ENCODE data around the gene ZSWIM4.
A peak's percentile ranks its signal among the peaks of the same experiment; 100 is the strongest.

The ZSWIM4 gene

DNA sequence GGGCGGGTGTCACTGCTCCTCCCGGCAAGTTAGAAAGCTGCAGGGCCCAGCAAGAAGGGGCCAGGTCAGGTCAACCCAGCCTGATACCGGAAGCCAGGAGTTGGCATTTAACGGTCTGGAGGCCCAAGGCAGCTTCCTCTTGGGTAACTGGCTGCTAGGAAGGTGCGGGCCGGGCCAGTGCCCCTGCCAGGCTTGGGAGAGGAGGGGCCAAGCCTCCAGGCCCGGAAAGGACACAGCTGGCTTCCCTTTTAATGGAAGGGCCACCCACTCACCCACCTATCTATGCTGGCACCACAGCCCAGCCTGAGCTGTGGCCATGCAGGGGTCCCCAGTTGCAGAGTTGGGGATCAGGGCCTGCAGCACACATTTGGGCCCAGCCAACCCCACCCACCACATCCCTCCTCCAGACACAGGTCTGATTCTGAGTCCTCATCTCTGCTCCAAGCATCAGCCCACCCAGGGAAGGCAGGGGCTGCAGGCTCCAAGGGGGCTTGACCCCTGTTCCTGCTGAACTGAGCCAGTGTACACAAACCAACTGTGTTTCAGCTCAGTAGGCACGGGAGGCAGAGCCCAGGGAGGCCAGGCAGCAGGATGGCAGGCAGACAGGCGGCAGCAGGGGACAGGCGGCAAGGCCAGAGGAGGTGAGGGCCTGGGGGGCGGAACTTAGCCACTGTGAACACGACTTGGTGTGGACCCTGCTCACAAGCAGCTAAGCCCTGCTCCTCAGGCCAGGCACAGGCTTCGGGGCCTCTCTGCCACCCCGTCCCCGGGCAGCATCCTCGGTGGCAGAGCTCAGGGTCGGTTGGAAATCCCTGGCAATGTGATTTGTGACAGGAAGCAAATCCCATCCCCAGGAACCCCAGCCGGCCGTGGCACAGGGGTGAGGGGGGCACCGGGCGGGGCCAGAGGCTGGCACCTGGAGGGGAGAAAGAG is 40.8 kb downstream of the ZSWIM4 start:
- ATAC-seq, result no peak

DNA sequence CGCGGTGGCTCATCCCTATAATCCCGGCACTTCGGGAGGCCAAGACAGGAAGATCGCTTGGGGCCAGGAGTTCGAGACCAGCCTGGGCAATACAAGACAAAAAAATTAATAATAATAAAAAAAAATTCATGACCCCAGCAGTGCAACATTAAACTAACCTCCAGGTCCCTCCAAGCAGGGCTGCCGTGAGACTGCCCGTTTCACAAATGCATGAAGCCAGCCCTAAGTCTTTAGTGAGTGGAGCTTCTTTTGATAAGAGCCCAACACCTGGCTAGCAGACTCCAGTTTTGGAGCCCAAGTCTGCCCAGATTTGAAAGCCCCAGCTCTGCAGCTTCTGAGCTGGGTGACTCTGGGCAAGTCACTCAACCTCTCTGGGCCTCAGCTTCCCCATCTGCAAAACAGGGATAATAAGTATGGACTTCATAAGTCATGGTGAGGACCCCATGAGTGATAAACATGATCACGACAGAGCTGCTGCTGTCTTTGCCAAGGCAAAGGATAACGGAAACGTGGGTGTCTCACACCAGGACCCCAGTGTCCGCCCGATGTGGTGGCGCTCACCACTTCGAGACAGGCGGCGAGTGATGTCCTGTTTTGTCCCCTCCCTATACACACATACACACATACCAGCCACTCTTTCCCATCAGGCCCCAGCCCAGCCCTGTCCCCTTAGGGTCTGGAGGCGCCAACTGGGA is 43.3 kb downstream of the ZSWIM4 start:
- no peak for ATAC-seq

DNA sequence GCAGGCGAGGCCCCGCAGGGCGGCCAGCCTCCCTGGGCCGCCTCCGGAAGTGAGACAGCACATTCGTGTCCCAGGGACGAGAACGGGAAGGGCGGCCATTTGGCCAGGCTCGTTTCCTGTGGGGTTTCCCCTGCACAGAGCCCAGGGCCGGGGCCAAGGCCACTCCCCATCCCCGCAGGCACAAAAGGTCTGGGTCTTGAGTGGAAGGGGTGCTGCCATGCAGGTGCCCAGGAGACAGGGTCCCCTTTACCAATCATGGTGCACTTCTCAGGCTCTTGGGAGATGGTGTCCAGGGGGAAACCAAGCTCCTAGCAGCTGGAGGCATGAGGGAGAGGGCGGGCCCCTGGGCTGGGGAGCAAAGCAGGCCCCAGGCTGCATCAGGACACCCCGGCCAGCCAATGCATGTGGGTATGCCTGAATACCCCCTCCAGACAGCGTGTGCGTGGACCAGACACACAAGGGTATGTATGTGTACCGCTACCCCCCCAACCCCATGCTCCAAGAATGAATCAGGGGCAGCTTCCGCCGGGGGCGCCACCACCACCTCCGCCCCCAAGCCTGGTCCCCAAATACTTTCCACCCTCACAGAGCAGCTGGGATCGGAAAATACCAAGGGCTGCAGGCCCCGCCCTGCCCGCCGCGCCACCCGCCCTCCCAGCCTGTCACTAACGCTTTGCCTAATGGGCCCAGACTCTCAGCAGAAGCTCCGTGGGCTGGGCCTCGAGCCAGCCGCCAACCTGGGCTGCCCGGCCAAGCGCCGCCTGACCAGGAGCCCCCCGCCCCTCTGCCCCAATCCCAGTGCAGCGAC is 44.1 kb downstream of the ZSWIM4 start:
- peak; percentile 65 to 71 for ATAC-seq

DNA sequence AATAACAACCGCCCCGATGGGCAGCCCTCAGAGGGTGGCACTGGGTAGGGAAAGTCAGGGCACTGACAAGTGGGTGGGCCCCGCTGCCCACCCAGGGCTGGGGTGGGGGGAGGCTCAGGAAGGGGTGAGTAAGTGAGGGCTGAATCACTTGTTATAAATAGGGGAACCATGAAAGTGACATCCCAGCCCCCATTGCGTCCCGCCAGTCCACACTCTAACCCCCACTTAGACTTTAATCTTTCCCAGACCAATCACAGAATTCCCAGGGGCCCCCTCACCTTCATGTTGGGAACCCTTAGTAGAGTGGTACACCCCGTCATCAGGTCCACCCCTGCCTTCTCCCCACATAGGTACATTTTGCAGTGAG is 44.7 kb downstream of the ZSWIM4 start:
- ATAC-seq, result peak; percentile 27 to 28

DNA sequence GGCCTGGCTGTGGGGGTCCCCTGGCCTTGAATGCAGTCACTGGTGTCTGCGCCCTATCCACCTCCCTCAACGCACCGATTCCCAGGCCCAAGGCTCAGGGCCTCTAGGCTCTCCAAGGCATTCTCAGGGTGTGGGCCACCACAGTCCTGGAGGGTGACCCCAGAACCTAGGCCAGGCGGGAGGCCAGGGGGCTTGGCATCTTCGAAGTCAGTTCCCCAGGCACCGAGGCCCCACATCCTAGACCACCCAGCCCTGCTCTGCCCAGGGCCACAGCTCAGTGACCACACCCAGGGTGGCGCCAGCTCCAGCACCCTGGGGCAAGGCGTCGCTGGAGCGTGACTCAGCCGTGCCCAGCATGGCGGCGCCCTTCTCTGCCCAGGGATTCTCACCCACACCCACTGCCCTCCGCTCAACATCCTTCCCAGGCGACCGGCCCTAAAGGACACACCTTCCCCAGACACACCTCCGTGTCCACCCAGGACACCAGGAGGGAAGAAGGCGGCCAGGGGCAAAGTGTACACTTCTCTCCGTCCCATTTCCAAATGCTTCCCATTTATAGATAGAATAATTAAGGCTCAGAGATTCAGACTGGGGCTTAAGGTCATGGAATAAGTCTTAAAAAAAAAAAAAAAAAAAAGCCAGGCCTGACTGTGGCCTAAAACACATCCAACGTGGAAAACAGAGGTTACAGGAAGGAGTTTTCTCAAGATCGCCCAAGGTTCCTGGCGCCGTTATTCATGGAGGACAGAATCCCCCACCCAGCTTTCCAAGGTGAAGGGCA is 45.3 kb downstream of the ZSWIM4 start:
- peak in 1 of 2 donors; percentile 8 for ATAC-seq

DNA sequence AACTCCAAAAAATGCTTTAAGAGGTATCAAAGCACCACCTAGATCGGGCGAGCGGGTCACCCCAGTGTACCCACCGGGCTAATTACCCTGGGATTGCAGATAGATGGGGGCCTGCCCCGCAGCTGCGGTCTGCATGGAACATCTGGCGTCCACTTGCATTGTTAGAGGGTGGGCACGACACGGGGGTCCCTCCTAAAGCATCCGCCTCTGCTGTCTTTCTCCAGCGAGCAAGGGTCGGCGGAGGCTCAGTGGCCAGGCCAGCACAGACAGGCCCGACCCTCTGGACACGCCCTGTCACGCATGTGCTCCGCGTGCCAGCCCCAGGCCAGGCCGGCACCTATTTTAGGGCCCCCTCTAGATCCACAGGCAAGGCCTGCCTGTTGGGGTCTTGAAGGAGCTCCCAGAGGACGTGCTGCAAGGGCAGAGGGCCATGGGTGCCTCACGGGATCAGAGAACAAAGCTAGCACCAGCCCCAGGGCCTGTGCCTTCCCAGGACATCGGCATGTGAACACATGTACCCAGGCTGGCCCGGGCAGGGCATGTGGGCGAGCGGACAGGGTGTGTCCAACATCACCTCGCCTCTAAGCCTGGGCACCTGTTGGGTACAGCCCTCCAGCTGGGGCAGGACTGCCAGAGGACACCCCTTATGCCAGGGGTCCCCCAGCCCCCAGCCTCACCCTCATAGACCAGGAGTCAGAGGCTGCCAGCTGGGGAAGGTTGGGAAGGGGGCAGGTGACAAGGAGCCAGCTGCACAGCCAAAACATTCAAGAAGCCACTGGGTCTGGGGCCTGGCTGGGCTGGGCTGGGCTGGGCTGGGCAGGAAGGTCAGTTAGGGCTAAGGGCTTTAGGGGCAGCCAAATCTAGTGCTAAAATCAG is 46.1 kb downstream of the ZSWIM4 start:
- no peak for ATAC-seq

DNA sequence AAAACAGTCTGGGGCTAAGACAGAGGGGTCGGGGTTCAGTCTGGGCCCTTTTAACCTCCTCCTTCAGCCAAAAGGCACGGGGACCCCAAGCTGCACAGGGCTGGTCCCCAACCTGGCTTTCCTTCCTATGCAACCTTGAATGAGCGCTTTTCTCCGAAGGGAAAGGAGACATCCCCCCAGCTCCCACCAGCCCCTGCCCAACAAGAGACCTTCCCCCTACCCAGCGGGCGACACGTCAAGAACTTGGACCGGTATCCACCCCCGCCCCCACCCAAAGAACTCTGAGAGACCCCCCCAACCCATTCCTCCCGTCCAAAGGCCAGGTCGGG is 46.7 kb downstream of the ZSWIM4 start:
- ATAC-seq, result no peak

DNA sequence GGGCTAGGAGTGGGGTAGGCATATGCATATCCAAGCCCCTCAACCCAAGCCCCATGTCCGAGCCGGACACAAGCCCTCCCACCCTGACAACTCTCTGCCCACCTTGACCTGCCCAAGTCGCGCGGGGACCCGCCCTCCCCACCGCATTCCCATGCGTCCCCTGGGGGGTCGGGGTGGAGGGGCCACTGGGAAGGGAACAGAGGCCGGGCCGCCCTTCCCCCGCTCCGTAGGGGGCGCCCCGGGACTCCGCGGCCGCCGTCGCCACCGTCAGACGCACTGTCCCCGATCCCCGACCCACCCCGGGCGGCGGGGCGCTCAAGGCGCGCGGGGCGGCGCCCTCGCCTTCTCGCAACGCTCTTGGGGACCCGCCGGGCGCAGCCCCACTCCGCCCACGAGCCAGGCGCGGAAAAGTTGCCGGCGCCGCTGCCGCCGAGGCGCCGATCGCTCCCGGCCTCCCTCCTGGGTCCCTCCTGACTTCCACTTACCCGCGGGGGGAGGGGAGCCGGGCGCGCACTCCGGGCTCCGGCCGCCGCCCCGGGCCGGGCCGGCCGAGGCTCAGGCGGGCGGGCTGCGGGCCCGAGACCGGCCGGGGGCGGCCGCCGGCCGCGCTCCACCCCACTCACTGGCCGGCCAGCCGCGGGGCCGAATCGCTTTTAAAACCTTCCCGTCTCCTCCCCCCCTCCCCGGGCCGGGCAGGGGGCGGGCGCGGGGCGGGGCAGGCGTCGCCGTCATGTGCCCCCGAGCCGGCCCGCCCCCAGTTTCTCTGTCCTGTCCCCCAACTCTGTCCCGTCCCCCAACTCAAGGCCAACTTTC is 47.3 kb downstream of the ZSWIM4 start:
- no peak for ATAC-seq

DNA sequence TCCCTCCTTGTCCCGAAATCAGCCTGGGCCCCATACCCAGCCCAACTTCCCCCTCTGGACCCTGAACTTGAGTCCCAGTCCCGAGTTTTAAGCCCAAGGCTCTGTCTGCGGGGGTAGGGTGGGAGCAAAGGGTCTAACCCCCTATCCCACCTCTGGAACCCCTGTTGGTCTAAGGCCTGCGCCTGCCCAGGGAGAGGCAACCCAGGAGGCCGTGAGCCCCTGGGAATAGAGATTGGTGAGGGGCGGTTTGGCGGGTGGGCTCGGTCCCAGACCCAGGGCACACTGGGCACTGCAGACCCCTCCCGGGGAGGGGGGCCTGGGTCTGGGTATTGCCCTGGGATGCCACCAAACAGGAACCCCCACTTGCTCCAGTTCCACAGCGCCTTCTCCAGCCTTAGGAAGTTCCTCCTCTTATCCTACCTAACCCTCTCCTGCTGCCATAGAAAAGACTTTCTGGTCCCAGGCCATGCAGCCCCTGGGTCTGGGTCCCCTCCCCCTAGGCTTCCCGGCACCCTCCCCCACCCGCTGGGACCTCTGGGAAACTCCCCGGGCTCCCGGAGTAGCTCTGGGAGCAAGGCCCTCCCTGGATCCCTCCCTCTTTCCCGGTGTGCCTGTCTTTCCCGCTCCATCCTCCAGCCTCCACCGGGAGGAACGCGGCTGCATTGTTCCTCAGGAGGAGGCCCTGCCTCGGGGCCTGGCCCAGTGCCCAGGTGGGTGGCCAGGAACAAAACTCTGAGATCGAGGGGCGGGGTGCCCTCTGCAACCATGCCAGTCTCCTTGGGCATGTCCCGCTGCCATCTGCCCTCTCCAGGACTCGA is 48.1 kb downstream of the ZSWIM4 start:
- no peak for ATAC-seq

DNA sequence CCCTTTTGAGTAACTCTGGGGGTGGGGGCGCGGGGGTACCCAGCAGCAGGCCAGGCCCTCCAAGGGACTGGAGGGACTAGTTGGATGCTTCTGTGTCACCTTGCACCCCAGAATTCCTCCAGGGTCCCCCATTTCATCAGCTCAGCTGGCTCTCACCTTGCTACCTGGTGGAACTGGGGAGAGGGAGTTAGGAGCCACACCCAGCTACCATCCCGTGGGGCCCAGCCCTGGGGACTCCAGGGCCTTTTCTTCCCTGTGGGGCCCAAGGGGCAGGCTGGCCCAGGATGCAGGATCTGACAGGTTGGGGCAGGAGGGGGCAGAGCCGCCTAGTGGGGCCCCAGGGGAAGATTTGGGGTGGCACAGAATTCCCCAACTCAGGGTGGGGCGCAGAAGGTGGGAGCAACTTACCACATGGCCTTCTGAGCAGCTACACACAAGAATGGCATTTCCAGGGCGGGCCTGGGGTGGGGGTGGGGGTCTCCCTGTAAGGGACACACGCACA is 48.9 kb downstream of the ZSWIM4 start:
- no peak for ATAC-seq

DNA sequence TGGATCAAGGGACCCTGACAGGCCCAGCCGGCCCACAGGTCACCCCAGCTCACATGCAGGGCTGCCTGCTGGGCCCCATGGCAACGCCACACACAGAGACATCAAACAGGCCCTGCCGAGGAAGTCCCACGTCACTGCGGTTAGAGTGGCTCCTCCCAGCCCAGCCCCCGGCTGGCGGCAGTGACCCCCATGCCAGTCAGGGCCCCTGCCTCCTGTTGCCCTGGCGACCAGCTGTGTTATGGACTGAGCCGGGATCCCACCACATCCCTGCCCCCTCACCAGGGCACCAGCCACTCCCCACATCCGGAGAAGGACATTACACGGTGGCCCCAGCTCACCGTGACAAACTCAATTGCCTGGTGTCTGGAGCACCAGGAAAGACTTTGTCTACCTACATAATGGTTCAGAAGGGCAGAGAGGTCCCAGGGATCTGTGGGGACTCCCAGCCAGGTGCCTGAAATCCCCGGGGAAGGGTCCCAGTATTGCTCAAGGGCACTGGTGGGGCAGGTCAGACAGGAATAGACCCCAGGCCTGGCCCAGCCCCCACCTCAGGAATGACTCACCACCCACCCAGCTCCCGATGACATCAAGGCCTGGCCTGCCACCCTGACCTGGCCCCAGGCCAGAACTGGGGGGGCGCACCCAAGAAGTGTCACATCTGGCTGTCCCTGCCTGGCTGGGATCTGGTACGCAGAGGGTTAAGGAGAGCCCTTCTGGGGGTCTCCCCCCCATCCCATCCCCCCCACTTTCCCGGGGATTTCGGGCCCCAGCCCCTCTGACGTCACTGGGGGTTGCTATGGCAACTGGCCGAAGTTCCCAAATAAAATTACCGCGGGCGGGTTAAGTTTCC is 51.5 kb downstream of the ZSWIM4 start:
- peak; percentile 74 to 77 for ATAC-seq

DNA sequence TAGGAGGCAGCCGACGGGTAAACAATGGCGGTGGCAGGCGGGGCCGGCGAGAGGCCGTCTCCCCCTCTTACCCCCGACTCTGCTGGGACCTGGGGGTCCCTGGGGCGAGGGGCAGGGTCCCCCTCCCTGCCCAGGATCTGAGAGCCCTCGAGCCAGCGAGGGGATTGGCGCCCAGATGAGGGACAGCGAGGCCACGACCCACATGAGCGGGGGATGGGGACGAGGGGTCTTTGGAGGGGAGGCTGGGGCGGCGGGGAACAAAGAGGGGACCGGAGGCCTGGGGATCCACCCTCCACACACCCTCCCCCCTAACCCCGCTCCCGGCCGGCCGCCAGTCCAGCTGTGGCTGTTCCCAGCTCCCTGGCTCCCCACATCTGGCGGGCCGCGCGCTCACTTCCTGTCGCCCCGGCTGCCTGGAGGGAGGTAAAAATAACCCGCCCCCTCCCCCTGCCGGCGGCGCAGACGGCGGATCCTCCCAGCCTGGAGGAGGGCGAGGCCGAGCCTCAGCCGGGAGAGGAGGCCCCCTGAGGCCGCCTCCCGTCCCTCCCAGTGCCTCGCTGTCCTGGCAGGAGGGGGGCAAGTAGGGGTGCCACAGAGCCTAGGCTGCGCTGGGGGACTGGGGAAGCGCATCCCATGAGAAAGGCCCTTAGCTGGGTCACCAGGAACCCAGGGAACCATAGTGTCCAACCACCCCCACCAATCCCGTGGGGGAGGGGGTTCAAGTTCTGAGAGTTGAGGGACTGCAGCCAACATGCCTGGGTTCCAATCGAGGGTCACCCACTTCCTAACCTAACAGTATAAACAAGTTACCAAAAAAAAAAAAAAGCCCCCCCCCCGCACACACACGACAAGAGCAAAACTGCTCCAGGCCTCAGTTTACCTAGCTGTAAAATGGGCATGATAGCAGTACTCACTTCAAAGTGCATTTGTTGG is 52.4 kb downstream of the ZSWIM4 start:
- peak; percentile 10 to 12 for ATAC-seq

DNA sequence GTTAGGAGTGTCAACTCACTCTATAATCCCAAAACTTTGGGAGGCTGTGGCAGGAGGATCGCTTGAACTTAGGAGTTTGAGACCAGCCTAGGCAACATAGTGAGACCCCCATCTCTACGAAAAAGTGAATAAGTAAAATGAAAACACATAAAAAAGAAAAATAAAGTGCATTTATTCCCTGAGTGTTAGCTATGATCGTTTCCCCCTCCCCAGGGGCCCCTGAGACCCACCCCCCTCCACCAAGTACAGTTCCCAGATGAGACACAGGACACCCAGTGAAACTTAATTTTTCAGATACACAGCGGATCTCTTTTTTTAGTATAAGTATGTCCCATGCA is 53.1 kb downstream of the ZSWIM4 start:
- no peak for ATAC-seq

DNA sequence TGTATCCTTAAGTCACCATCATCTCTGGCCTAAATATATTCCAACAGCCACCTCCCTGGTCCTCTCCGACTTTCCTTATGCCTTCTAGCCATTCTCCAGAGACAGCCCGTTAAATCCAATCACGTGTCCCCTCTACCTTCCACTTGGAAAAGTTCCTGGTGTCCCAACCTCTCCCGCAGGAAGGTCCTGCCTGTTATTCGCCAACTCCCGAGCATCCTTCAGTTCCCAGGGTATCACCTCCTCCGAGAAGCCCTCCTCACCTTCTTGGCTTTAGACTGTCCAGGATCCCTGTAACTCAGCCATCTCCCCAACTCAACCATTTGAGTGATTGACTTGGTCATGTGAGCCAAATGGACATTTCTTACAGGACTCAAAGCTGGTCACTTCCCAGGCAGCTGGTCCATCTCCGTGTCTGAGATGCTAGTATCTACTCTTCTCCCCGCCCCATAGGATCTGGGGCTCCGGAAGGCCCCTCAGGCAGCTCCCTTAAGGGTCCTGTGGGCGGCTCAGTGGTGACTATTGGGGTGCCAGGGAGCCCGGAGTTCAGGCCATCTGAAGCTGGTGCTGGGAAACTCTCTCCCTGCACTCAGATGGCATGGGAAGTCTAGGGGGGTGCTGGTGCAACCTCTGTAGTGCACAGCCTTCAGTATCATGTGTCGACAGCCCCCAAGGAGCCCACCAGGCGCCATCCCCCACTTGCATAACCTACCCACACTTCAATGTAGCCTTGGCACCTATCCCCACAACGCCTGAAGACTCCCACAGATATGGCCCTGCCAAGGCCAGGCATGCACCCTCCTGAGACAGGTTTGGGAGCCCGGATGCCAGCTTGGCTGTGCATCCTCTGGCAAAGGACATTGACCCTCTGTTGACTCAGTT is 53.8 kb downstream of the ZSWIM4 start:
- no peak for ATAC-seq

DNA sequence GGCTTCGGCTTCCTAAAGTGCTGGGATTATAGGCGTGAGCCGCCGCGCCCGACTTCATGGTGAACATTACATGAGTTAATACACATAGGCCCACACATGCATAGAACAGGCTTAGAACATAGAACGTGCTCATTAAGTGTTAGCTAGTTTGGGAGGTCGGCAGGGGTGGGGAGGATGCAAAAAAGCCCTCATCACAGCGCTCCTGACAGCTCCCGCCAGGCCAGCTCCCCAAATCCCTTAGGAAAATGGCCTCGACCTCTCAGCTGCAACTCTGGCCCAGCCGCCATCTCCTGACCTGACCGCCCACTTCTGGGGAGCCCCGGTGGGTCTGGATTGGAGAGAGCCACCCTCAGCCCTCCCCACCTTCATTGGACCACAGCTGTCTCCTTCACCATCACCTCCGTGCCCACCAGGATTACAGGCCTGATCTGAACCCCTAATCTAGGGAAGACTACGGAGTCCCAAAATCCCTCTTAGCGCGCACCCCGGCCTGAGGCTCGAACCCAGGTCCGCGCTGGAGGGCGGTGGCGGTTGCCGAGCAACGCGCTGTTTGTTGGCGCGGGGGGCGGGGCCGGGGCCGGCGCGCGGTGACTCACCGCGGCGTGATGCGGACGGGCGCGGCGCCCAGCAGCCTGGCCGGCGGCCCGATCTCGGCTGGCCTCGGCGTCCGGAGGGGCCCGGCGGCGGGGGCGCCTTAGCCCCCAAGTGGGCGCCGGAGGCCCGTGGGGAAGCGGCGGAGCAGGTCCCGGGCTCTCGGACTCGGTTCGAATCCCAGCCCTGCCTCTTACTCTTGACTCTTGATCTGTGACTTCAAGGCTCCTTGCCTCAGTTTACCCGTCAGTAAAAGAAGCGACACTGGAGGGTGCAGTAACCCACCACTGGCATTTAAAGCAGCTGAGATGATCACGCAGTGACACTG is 55.0 kb downstream of the ZSWIM4 start:
- ATAC-seq, result peak in 1 of 2 donors; percentile 11
